Measurements from ENCODE around the gene C5orf52. TPM values are rescaled to one million over a fixed set of nuclear protein-coding genes. Genes with fewer than 3 reads are reported as not detected.

The C5orf52 gene
- total RNA-seq (not detected), polyA plus RNA-seq (not detected)
- long read RNA-seq, donor 1: 0 reads
- long read RNA-seq, donor 2: 0 reads
- long read RNA-seq, donor 3: 0 reads
- long read RNA-seq, donor 4: 0 reads
- long read RNA-seq, donor 5: 0 reads
- long read RNA-seq, donor 6: 0 reads
- long read RNA-seq, donor 7: 0 reads
- long read RNA-seq, donor 8: 0 reads
- long read RNA-seq, donor 9: 0 reads
- long read RNA-seq, donor 10: 0 reads

- no peaks in the 10 kb centered on the region for H3K9me3 ChIP-seq
- intact Hi-C loops (cut with DNase I; ENCODE audit: low total_unique reads): no loop called here
- H3K4me3 ChIP-seq: peak within 1 kb of the TSS; percentile 56 to 68 (median 62)
- no peaks in the 10 kb centered on the region for H3K36me3 ChIP-seq
- peaks cover 14 to 18% (median 16%) of the 10 kb centered on the region in 4 donors for H3K4me1 ChIP-seq
- H3K27ac ChIP-seq: peak within 1 kb of the TSS in 1 of 5 donors; percentile 22
- H3K27me3 ChIP-seq: peaks cover 0 to 28% (median 9%) of the 10 kb centered on the region in 3 donors
- TF ChIP-seq POLR2A (IDR thresholded peaks at IDR 0.05): no peak
- WGBS, 5 donors: 1 to 3% (median 1%) methylated on average over 31 to 59 of the region's 59 CpGs
- peak in 1 of 2 donors; percentile 84 for DNase-seq
Measured at GRCh38 chr5:157670662-157671591, at the start of gene C5orf52. TSS of gene C5orf52 (plus strand) at chr5:157671533. CDS start at chr5:157671615, 82 bp downstream.

- no peak for DNase-seq
- no peak overlapping the region for H3K4me3 ChIP-seq
- intact Hi-C loops (cut with DNase I; ENCODE audit: low total_unique reads): no loop called here
- H3K9me3 ChIP-seq: peaks cover 0 to 4% (median 0%) of the 10 kb centered on the region in 4 donors
- no peak overlapping the region for H3K27ac ChIP-seq
- 16 to 43% (median 30%) methylated on average over 2 of the region's 2 CpGs for WGBS, 5 donors
- TF ChIP-seq POLR2AphosphoS5 (IDR thresholded peaks at IDR 0.05): no peak
- no peak for TF ChIP-seq POLR2A (IDR thresholded peaks at IDR 0.05)
- no peak for TF ChIP-seq EP300 (IDR thresholded peaks at IDR 0.05)
- TF ChIP-seq CTCF (IDR thresholded peaks at IDR 0.05): no peak
- H3K27me3 ChIP-seq: no peaks in the 10 kb centered on the region
- no peaks in the 10 kb centered on the region for H3K4me1 ChIP-seq
- H3K36me3 ChIP-seq: no peaks in the 10 kb centered on the region
Measured at GRCh38 chr5:157624144-157624543, 47.2 kb upstream of the C5orf52 start.

- intact Hi-C loops (cut with DNase I; ENCODE audit: low total_unique reads): no loop called here
- WGBS, 5 donors: 92 to 95% (median 92%) methylated on average over 6 of the region's 6 CpGs
- TF ChIP-seq CTCF (IDR thresholded peaks at IDR 0.05) (no peak), EP300 (IDR thresholded peaks at IDR 0.05) (no peak), POLR2A (IDR thresholded peaks at IDR 0.05) (no peak)
Measured at GRCh38 chr5:157626831-157627230, 44.5 kb upstream of the C5orf52 start.

GRCh38 chr5:157630341-157630740 is 41.0 kb upstream of the C5orf52 start:
- peaks cover 0 to 3% (median 0%) of the 10 kb centered on the region in 4 donors for H3K9me3 ChIP-seq
- no peak overlapping the region for H3K27ac ChIP-seq
- no peaks in the 10 kb centered on the region for H3K4me1 ChIP-seq
- no peaks in the 10 kb centered on the region for H3K27me3 ChIP-seq
- 91 to 93% (median 93%) methylated on average over 2 of the region's 2 CpGs for WGBS, 5 donors
- TF ChIP-seq POLR2AphosphoS5 (IDR thresholded peaks at IDR 0.05) (no peak), CTCF (IDR thresholded peaks at IDR 0.05) (no peak), POLR2A (IDR thresholded peaks at IDR 0.05) (no peak), EP300 (IDR thresholded peaks at IDR 0.05) (no peak)
- DNase-seq: no peak
- H3K4me3 ChIP-seq: no peak overlapping the region
- intact Hi-C loops (cut with DNase I; ENCODE audit: low total_unique reads): no loop called here
- no peaks in the 10 kb centered on the region for H3K36me3 ChIP-seq

More at GRCh38 chr5:157626831-157627230, 44.5 kb upstream of the C5orf52 start:
- no peaks in the 10 kb centered on the region for H3K27me3 ChIP-seq
- peaks cover 0 to 4% (median 1%) of the 10 kb centered on the region in 4 donors for H3K9me3 ChIP-seq
- DNase-seq: no peak
- H3K4me1 ChIP-seq: no peaks in the 10 kb centered on the region
- H3K4me3 ChIP-seq: no peak overlapping the region
- H3K27ac ChIP-seq: no peak overlapping the region
- no peaks in the 10 kb centered on the region for H3K36me3 ChIP-seq

Measured in stomach (tissue), 19 donors.